Breast epithelium (tissue), 3 donors: Measurements from ENCODE around the gene SYNE1.

Experiments used
- POLR2A ChIP-seq: fragments of 450-650 bp; IDR thresholded peaks from one replicate; pipeline ENCODE4 v1.6.1; 2016; ENCODE audit warnings: antibody characterized with exemption, mild to moderate bottlenecking, moderate library complexity
- POLR2AphosphoS5 ChIP-seq, 3 donors: sonication (generic); formaldehyde crosslinking; IDR thresholded peaks; one replicate each; pipeline ENCODE4 v1.6.1; 2017; ENCODE audit warnings: antibody characterized with exemption in 3 of 3
- TF ChIP-seq, protein P1 (sequence below), 3 donors: fragments of 450-650 bp; IDR thresholded peaks; one replicate each; pipeline ENCODE4 v1.5.1; 2016 to 2017; ENCODE audit warnings: antibody characterized with exemption in 3 of 3, mild to moderate bottlenecking in 3 of 3, moderate library complexity in 3 of 3

DNA sequence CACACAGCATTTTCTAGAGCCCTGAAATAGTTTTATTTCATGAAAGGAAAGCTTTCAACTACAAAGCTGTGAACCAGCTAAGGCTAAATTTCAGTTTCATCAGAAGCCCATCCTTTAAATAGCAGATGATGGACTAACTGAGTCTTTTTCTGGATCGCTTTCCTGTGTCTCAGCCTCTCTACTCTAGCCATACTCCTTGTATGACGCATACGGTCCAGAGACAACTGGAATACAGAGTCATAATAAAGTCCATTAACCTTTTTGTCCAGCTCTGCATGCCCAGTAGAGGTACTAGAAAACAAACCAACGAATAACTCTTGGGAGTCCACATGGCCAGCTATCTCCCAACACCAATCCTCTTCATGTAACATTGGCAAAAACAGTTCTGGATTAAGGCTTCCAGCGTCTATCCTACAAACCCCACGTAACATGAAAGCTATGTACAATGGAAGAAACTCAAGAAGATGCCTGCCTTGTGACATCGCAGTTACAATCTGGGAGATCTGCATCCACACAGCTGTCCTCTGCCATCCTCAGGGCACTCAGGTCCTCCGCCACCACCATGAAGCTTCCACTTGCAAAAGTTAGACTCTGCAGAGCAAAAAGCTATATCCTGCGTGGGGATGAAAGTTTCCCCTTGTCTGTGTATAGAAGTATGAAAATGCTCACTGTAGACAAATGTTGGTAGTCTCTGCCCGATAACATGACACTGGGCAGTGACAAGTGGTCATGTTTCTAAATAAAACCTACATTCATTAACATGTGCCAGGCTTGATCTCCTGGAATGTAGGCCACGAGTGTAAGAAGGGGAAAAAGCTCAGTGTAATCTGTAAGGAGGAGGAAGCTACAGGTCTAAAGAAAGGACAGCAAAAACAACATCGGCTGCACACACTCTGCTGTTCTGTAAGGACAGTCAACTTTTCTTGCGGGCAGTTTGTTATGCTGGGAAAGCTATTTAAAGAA, 469.2 kb downstream of the SYNE1 start:
- TF ChIP-seq POLR2A: no peak
- TF ChIP-seq, protein P1, sequence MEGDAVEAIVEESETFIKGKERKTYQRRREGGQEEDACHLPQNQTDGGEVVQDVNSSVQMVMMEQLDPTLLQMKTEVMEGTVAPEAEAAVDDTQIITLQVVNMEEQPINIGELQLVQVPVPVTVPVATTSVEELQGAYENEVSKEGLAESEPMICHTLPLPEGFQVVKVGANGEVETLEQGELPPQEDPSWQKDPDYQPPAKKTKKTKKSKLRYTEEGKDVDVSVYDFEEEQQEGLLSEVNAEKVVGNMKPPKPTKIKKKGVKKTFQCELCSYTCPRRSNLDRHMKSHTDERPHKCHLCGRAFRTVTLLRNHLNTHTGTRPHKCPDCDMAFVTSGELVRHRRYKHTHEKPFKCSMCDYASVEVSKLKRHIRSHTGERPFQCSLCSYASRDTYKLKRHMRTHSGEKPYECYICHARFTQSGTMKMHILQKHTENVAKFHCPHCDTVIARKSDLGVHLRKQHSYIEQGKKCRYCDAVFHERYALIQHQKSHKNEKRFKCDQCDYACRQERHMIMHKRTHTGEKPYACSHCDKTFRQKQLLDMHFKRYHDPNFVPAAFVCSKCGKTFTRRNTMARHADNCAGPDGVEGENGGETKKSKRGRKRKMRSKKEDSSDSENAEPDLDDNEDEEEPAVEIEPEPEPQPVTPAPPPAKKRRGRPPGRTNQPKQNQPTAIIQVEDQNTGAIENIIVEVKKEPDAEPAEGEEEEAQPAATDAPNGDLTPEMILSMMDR (IDR thresholded peaks at IDR 0.05): no peak
- no peak for TF ChIP-seq POLR2AphosphoS5 (IDR thresholded peaks at IDR 0.05)
